Measurements from ENCODE around the gene ASCC3.
"Not testable (repeated sequence)": the region's sequence is repeated elsewhere in the genome, so short reads cannot be mapped to it uniquely, and the experiment has no call there.

ASCC3 gene

GRCh38 chr6:100906325-100906724 is 25.2 kb upstream of the ASCC3 start:
- H3K9me3 ChIP-seq (ENCODE audit: control insufficient read depth in 2 of 2, low read length in 2 of 2), result no peaks in the 10 kb centered on the region

GRCh38 chr6:100905067-100905466 is 23.9 kb upstream of the ASCC3 start:
- Histone ChIP-seq H3K9ac (ENCODE audit: low read length in 2 of 2) (no peak overlapping the region), H3K36me3 (ENCODE audit: control insufficient read depth in 2 of 2, insufficient read depth in 2 of 2, low read length in 2 of 2) (no peaks in the 10 kb centered on the region), H3K27me3 (ENCODE audit: control insufficient read depth in 1 of 2, insufficient read depth in 2 of 2, low read length in 2 of 2) (no peaks in the 10 kb centered on the region), H3K4me3 (ENCODE audit: low read length in 2 of 2) (no peak overlapping the region), H3K27ac (ENCODE audit: low read length) (no peak overlapping the region), H3K9me3 (ENCODE audit: control insufficient read depth in 2 of 2, low read length in 2 of 2) (no peaks in the 10 kb centered on the region), H3K4me1 (ENCODE audit: control insufficient read depth, insufficient read depth, low read length) (no peaks in the 10 kb centered on the region)

More at GRCh38 chr6:100906325-100906724, 25.2 kb upstream of the ASCC3 start:
- no peaks in the 10 kb centered on the region for H3K4me1 ChIP-seq (ENCODE audit: control insufficient read depth, insufficient read depth, low read length)
- H3K4me3 ChIP-seq (ENCODE audit: low read length in 2 of 2), result no peak overlapping the region
- no peak overlapping the region for H3K27ac ChIP-seq (ENCODE audit: low read length)
- H3K36me3 ChIP-seq (ENCODE audit: control insufficient read depth in 2 of 2, insufficient read depth in 2 of 2, low read length in 2 of 2), result no peaks in the 10 kb centered on the region
- H3K27me3 ChIP-seq (ENCODE audit: control insufficient read depth in 1 of 2, insufficient read depth in 2 of 2, low read length in 2 of 2), result no peaks in the 10 kb centered on the region
- no peak overlapping the region for H3K9ac ChIP-seq (ENCODE audit: low read length in 2 of 2)

GRCh38 chr6:100904316-100904715 is 23.2 kb upstream of the ASCC3 start:
- Histone ChIP-seq H3K27me3 (ENCODE audit: control insufficient read depth in 1 of 2, insufficient read depth in 2 of 2, low read length in 2 of 2) (no peaks in the 10 kb centered on the region), H3K4me3 (ENCODE audit: low read length in 2 of 2) (no peak overlapping the region), H3K36me3 (ENCODE audit: control insufficient read depth in 2 of 2, insufficient read depth in 2 of 2, low read length in 2 of 2) (no peaks in the 10 kb centered on the region), H3K9ac (ENCODE audit: low read length in 2 of 2) (no peak overlapping the region), H3K9me3 (ENCODE audit: control insufficient read depth in 2 of 2, low read length in 2 of 2) (no peaks in the 10 kb centered on the region), H3K4me1 (ENCODE audit: control insufficient read depth, insufficient read depth, low read length) (no peaks in the 10 kb centered on the region), H3K27ac (ENCODE audit: low read length) (no peak overlapping the region)

- Histone ChIP-seq H3K4me3 (ENCODE audit: low read length in 2 of 2) (no peak overlapping the region), H3K9me3 (ENCODE audit: control insufficient read depth in 2 of 2, low read length in 2 of 2) (peaks cover 0 to 2% of the 10 kb centered on the region in 2 donors), H3K27me3 (ENCODE audit: control insufficient read depth in 1 of 2, insufficient read depth in 2 of 2, low read length in 2 of 2) (no peaks in the 10 kb centered on the region), H3K36me3 (ENCODE audit: control insufficient read depth in 2 of 2, insufficient read depth in 2 of 2, low read length in 2 of 2) (no peaks in the 10 kb centered on the region), H3K4me1 (ENCODE audit: control insufficient read depth, insufficient read depth, low read length) (no peaks in the 10 kb centered on the region), H3K27ac (ENCODE audit: low read length) (no peak overlapping the region), H3K9ac (ENCODE audit: low read length in 2 of 2) (no peak overlapping the region)
Measured at GRCh38 chr6:100901582-100901981, 20.5 kb upstream of the ASCC3 start.

- Histone ChIP-seq H3K9me3 (ENCODE audit: control insufficient read depth in 2 of 2, low read length in 2 of 2) (peaks cover 0 to 2% of the 10 kb centered on the region in 2 donors), H3K4me3 (ENCODE audit: low read length in 2 of 2) (no peak overlapping the region), H3K9ac (ENCODE audit: low read length in 2 of 2) (no peak overlapping the region), H3K36me3 (ENCODE audit: control insufficient read depth in 2 of 2, insufficient read depth in 2 of 2, low read length in 2 of 2) (no peaks in the 10 kb centered on the region), H3K27me3 (ENCODE audit: control insufficient read depth in 1 of 2, insufficient read depth in 2 of 2, low read length in 2 of 2) (no peaks in the 10 kb centered on the region), H3K27ac (ENCODE audit: low read length) (no peak overlapping the region), H3K4me1 (ENCODE audit: control insufficient read depth, insufficient read depth, low read length) (no peaks in the 10 kb centered on the region)
Measured at GRCh38 chr6:100899202-100899601, 18.1 kb upstream of the ASCC3 start.

GRCh38 chr6:100897671-100898070 is 16.5 kb upstream of the ASCC3 start:
- Histone ChIP-seq H3K9ac (ENCODE audit: low read length in 2 of 2) (no peak overlapping the region), H3K27me3 (ENCODE audit: control insufficient read depth in 1 of 2, insufficient read depth in 2 of 2, low read length in 2 of 2) (no peaks in the 10 kb centered on the region), H3K36me3 (ENCODE audit: control insufficient read depth in 2 of 2, insufficient read depth in 2 of 2, low read length in 2 of 2) (no peaks in the 10 kb centered on the region), H3K4me3 (ENCODE audit: low read length in 2 of 2) (no peak overlapping the region), H3K4me1 (ENCODE audit: control insufficient read depth, insufficient read depth, low read length) (no peaks in the 10 kb centered on the region), H3K9me3 (ENCODE audit: control insufficient read depth in 2 of 2, low read length in 2 of 2) (peaks cover 0 to 2% of the 10 kb centered on the region in 2 donors), H3K27ac (ENCODE audit: low read length) (no peak overlapping the region)

GRCh38 chr6:100893743-100894142 is 12.6 kb upstream of the ASCC3 start:
- H3K27me3 ChIP-seq (ENCODE audit: control insufficient read depth in 1 of 2, insufficient read depth in 2 of 2, low read length in 2 of 2), result no peaks in the 10 kb centered on the region
- no peak overlapping the region for H3K4me3 ChIP-seq (ENCODE audit: low read length in 2 of 2)
- H3K27ac ChIP-seq (ENCODE audit: low read length), result no peak overlapping the region
- no peak overlapping the region for H3K9ac ChIP-seq (ENCODE audit: low read length in 2 of 2)
- no peaks in the 10 kb centered on the region for H3K36me3 ChIP-seq (ENCODE audit: control insufficient read depth in 2 of 2, insufficient read depth in 2 of 2, low read length in 2 of 2)
- H3K9me3 ChIP-seq (ENCODE audit: control insufficient read depth in 2 of 2, low read length in 2 of 2), result peaks cover 0 to 2% of the 10 kb centered on the region in 2 donors
- no peaks in the 10 kb centered on the region for H3K4me1 ChIP-seq (ENCODE audit: control insufficient read depth, insufficient read depth, low read length)

- Histone ChIP-seq H3K4me1 (ENCODE audit: control insufficient read depth, insufficient read depth, low read length) (no peaks in the 10 kb centered on the region), H3K36me3 (ENCODE audit: control insufficient read depth in 2 of 2, insufficient read depth in 2 of 2, low read length in 2 of 2) (no peaks in the 10 kb centered on the region), H3K27ac (ENCODE audit: low read length) (no peak overlapping the region), H3K27me3 (ENCODE audit: control insufficient read depth in 1 of 2, insufficient read depth in 2 of 2, low read length in 2 of 2) (no peaks in the 10 kb centered on the region), H3K9me3 (ENCODE audit: control insufficient read depth in 2 of 2, low read length in 2 of 2) (no peaks in the 10 kb centered on the region), H3K9ac (ENCODE audit: low read length in 2 of 2) (no peak overlapping the region), H3K4me3 (ENCODE audit: low read length in 2 of 2) (no peak overlapping the region)
Measured at GRCh38 chr6:100892693-100893092, 11.6 kb upstream of the ASCC3 start.

- H3K9me3 ChIP-seq (ENCODE audit: control insufficient read depth in 2 of 2, low read length in 2 of 2), result no peaks in the 10 kb centered on the region
- H3K4me3 ChIP-seq (ENCODE audit: low read length in 2 of 2), result no peak overlapping the region
- no peak overlapping the region for H3K27ac ChIP-seq (ENCODE audit: low read length)
Measured at GRCh38 chr6:100892116-100892515, 11.0 kb upstream of the ASCC3 start.

GRCh38 chr6:100891079-100891478 is 9.9 kb upstream of the ASCC3 start:
- H3K36me3 ChIP-seq (ENCODE audit: control insufficient read depth in 2 of 2, insufficient read depth in 2 of 2, low read length in 2 of 2), result no peaks in the 10 kb centered on the region
- H3K9me3 ChIP-seq (ENCODE audit: control insufficient read depth in 2 of 2, low read length in 2 of 2), result no peaks in the 10 kb centered on the region
- H3K9ac ChIP-seq (ENCODE audit: low read length in 2 of 2), result no peak overlapping the region
- H3K4me3 ChIP-seq (ENCODE audit: low read length in 2 of 2), result no peak overlapping the region
- H3K27ac ChIP-seq (ENCODE audit: low read length), result no peak overlapping the region
- no peaks in the 10 kb centered on the region for H3K4me1 ChIP-seq (ENCODE audit: control insufficient read depth, insufficient read depth, low read length)
- no peaks in the 10 kb centered on the region for H3K27me3 ChIP-seq (ENCODE audit: control insufficient read depth in 1 of 2, insufficient read depth in 2 of 2, low read length in 2 of 2)

More at GRCh38 chr6:100892116-100892515, 11.0 kb upstream of the ASCC3 start:
- Histone ChIP-seq H3K27me3 (ENCODE audit: control insufficient read depth in 1 of 2, insufficient read depth in 2 of 2, low read length in 2 of 2) (no peaks in the 10 kb centered on the region), H3K4me1 (ENCODE audit: control insufficient read depth, insufficient read depth, low read length) (no peaks in the 10 kb centered on the region), H3K9ac (ENCODE audit: low read length in 2 of 2) (no peak overlapping the region), H3K36me3 (ENCODE audit: control insufficient read depth in 2 of 2, insufficient read depth in 2 of 2, low read length in 2 of 2) (no peaks in the 10 kb centered on the region)

- H3K27ac ChIP-seq (ENCODE audit: low read length); H3K9me3 ChIP-seq (ENCODE audit: control insufficient read depth in 2 of 2, low read length in 2 of 2); H3K27me3 ChIP-seq (ENCODE audit: control insufficient read depth in 1 of 2, insufficient read depth in 2 of 2, low read length in 2 of 2); H3K36me3 ChIP-seq (ENCODE audit: control insufficient read depth in 2 of 2, insufficient read depth in 2 of 2, low read length in 2 of 2); H3K9ac ChIP-seq (ENCODE audit: low read length in 2 of 2); H3K4me1 ChIP-seq (ENCODE audit: control insufficient read depth, insufficient read depth, low read length); H3K4me3 ChIP-seq (ENCODE audit: low read length in 2 of 2): not testable (repeated sequence)
Measured at GRCh38 chr6:100890646-100891045, 9.5 kb upstream of the ASCC3 start.

Data from stomach smooth muscle (tissue), 2 donors.